Heart left ventricle (tissue), 16 donors: ENCODE data around the gene AFF1. TPM values are rescaled to one million over a fixed set of nuclear protein-coding genes. Genes with fewer than 3 reads are reported as not detected.

Experiments used
- ATAC-seq, 4 donors: fragments of 200-7000 bp; cut with Tn5 transposase; one replicate each; pipeline ENCODE4 v1.9.1; 2020 to 2022; ENCODE audit warnings: moderate library complexity in 4 of 4, mild to moderate bottlenecking in 3 of 4, moderate number of reproducible peaks in 1 of 4
- DNase-seq, 5 donors: peaks; one replicate each; pipeline ENCODE4 v3.0.0-alpha.2; 2020
- H3K27ac ChIP-seq, 12 donors: fragments of 200-600 bp; sonication (generic) in 4 of 12; one replicate each; pipeline versions ENCODE4 v1.5.0 to v1.8.0; 2016 to 2022; ENCODE audit warnings: mild to moderate bottlenecking in 2 of 12
- H3K27me3 ChIP-seq, 9 donors: fragments of 200-600 bp; sonication (generic) in 2 of 9; one replicate each; pipeline versions ENCODE4 v1.5.1 to v1.8.0; 2016 to 2022; ENCODE audit warnings: mild to moderate bottlenecking in 3 of 9
- H3K36me3 ChIP-seq, 9 donors: fragments of 200-600 bp; sonication (generic) in 2 of 9; one replicate each; pipeline versions ENCODE4 v1.5.0 to v1.8.0; 2018 to 2022; ENCODE audit warnings: mild to moderate bottlenecking in 2 of 9
- H3K4me1 ChIP-seq, 12 donors: fragments of 200-600 bp; sonication (generic) in 4 of 12; one replicate each; pipeline versions ENCODE4 v1.5.0 to v1.8.0; 2016 to 2022; ENCODE audit warnings: mild to moderate bottlenecking in 3 of 12
- H3K4me3 ChIP-seq, 12 donors: fragments of 200-600 bp; sonication (generic) in 4 of 12; one replicate each; pipeline versions ENCODE4 v1.5.0 to v1.8.0; 2017 to 2022; ENCODE audit warnings: mild to moderate bottlenecking in 9 of 12, moderate library complexity in 4 of 12
- H3K9me3 ChIP-seq, 12 donors: fragments of 200-600 bp; sonication (generic) in 4 of 12; one replicate each; pipeline versions ENCODE4 v1.5.0 to v1.8.0; 2016 to 2022; ENCODE audit warnings: mild to moderate bottlenecking in 1 of 12
- POLR2A ChIP-seq, 2 donors: fragments of 450-650 bp; IDR thresholded peaks; one replicate each; pipeline ENCODE4 v1.6.1; 2017; ENCODE audit warnings: antibody characterized with exemption in 2 of 2, mild to moderate bottlenecking in 2 of 2, moderate library complexity in 2 of 2
- WGBS, 4 donors: extraction: QIAGEN DNeasy Blood & Tissue Kit in 2 of 4; methylation state at CpG; one replicate each; pipeline versions ENCODE4 v1.1.5 to v1.1.7; 2013 to 2018; 5-methylcytosine and 5-hydroxymethylcytosine counted together
- intact Hi-C, 10 donors: fragments of 100-400 bp; cut with DNase I; formaldehyde crosslinking; loops; one replicate each; pipeline versions ENCODE4 v1.11.1 to v1.14.2; 2022
- polyA plus RNA-seq, 2 donors: library from polyadenylated mRNA; stranded (reverse); fragments of 200-250 nt; gene quantifications; one replicate each; pipeline ENCODE4 v1.2.3, GENCODE V29; 2013
- total RNA-seq, 9 donors: library from RNA; depleted of rRNA in 2 of 9; stranded (reverse); fragments of >200 nt in 2 of 9; fragmentation: NEBNext Ultra II Directional in 3 of 9; extraction: Animal tissue kit (Norgen Biotek cat#: 25700) in 3 of 9; gene quantifications; one replicate each; pipeline versions ENCODE4 v1.1.0 to v1.2.4, GENCODE V29; 2016 to 2023
- TF ChIP-seq, protein P1 (sequence below), 12 donors: fragments of 200-600 bp; sonication (generic) in 4 of 12; IDR thresholded peaks; one replicate each; pipeline versions ENCODE4 v1.5.0 to v1.8.0; 2018 to 2022; ENCODE audit warnings: antibody characterized with exemption in 12 of 12, mild to moderate bottlenecking in 5 of 12
- donor health status: ischemic (EF 13 %, LVEDD 7.1; RV severe dilation, severe dysfunction).
- donor health status: healthy with polysubstance abuse.
- donor health status: DM: no; HTN: yes; CAD: no.
- donor health status: DM: no; HTN: no; CAD: no.
- donor health status: ischemic (EF 25% LVEDD 6.9; RV normal size, moderate dysfunction).
- donor health status: ischemic (EF 25% LVEDD 5.7; RV mildly dilated, moderate dysfunction).
- donor health status: healthy.
- donor health status: DM: yes; HTN: yes; CAD: no.
- donor health status: ischemic (EF 35%, LVEDD 5.7; RV mildly dilated, moderate dysfunction).
- donor health status: nonischemic (EF 11% LVEDD 7.7; RV severe dilation, severe dysfunction).
- donor health status: DM: yes; HTN: yes; CAD: no.
- donor health status: PGD.
- donor health status: ischemic (EF 29% LVEDD 5.4; RV normal size, mild dysfunction).
- donor health status: nonischemic (EF 23%, LVEDD 6.1; RV moderate dilation, normal function).

AFF1 gene
- total and polyA plus RNA-seq, 11 donors, result 51.8 to 96.5 (median 72.8) TPM

DNA sequence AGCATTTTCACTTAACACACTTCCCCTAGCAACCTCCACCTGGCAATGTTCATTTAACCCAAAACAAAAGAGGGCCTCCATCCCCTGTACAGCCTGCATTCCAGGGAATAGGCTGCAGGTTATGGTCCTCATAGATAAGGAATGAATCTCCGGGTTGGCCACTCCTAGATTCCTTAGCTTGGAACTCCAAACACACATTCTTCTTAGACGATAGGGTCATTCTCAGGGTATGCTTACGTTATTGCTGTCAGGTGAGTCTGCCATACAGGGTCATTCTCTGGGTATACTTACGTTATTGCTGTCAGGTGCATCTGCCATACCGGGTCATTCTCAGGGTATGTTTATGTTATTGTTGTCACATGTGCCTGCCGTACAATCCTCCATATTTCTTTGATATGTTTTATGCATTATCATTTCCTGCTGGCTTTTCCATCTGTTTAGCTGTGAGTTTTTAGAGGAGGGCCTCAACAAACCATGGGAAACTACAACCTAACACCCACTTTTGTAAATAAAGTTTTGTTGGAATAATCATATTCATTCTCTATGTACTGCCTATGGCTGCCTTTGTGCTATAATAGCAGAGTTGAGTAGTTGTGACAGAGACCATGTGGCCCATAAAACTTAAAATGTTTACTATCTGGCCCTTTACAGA, 8.2 kb upstream of the AFF1 start:
- TF ChIP-seq POLR2A (IDR thresholded peaks at IDR 0.05), result no peak
- TF ChIP-seq, protein P1, sequence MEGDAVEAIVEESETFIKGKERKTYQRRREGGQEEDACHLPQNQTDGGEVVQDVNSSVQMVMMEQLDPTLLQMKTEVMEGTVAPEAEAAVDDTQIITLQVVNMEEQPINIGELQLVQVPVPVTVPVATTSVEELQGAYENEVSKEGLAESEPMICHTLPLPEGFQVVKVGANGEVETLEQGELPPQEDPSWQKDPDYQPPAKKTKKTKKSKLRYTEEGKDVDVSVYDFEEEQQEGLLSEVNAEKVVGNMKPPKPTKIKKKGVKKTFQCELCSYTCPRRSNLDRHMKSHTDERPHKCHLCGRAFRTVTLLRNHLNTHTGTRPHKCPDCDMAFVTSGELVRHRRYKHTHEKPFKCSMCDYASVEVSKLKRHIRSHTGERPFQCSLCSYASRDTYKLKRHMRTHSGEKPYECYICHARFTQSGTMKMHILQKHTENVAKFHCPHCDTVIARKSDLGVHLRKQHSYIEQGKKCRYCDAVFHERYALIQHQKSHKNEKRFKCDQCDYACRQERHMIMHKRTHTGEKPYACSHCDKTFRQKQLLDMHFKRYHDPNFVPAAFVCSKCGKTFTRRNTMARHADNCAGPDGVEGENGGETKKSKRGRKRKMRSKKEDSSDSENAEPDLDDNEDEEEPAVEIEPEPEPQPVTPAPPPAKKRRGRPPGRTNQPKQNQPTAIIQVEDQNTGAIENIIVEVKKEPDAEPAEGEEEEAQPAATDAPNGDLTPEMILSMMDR (IDR thresholded peaks at IDR 0.05), result no peak
- Histone ChIP-seq H3K27me3 (no peaks in the 10 kb centered on the region), H3K27ac (no peak overlapping the region), H3K4me3 (no peak overlapping the region), H3K4me1 (peaks cover 0 to 44% (median 0%) of the 10 kb centered on the region in 12 donors), H3K9me3 (no peaks in the 10 kb centered on the region), H3K36me3 (peaks cover 0 to 40% (median 15%) of the 10 kb centered on the region in 9 donors)
- WGBS, 4 donors, result 84 to 89% (median 88%) methylated on average over 6 of the region's 6 CpGs
- intact Hi-C loops, result loop anchor here in 4 of 10 donors (5.0 to 10.0 kb wide), 4 partner anchors 76 to 298 kb away; partner anchors contain the start of gene KLHL8 (in 2 of the 4)
- DNase-seq, result no peak
- ATAC-seq, result no peak

DNA sequence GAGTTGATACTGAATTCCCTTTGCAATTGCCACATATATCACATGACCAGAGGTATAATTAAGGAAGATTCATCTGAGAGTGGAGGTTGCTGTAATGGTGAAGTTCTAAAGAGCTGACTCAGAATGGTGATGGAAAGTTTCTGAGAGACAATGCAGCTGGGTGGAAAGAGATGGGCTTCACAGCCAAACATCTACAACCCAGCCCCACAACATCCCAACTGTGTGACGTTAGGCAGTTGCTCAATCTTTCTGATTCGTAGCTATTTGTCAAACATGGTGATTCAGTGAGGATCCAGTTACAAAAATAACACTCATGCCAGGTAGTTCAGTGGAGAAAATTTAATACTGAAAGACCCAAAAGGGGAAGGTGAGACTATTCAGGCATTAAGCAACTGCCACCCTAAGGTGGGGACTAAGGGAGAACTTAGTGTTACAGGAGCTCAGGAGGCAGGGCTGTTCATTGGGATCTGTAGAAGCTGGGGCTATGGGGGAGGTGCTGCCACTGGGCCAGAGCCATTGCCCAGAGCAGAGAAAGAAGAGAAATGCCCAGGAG, 6.9 kb upstream of the AFF1 start:
- Histone ChIP-seq H3K9me3 (no peaks in the 10 kb centered on the region), H3K4me1 (peaks cover 0 to 33% (median 0%) of the 10 kb centered on the region in 12 donors), H3K4me3 (no peak overlapping the region), H3K36me3 (peaks cover 0 to 46% (median 16%) of the 10 kb centered on the region in 9 donors), H3K27me3 (no peaks in the 10 kb centered on the region), H3K27ac (peak overlapping the region in 3 of 12 donors; percentile 34 to 63 (median 55))
- intact Hi-C loops, result loop anchor here in 4 of 10 donors (5.0 to 10.0 kb wide), 4 partner anchors 74 to 297 kb away; partner anchors contain the start of gene KLHL8 (in 2 of the 4)
- no peak for TF ChIP-seq POLR2A (IDR thresholded peaks at IDR 0.05)
- TF ChIP-seq, protein P1 (IDR thresholded peaks at IDR 0.05), result no peak
- DNase-seq (peak in 1 of 5 donors; percentile 38), ATAC-seq (peak in 3 of 4 donors; percentile 63 to 87 (median 73))
- 43 to 78% (median 58%) methylated on average over 2 of the region's 2 CpGs for WGBS, 4 donors

- no peak overlapping the region for H3K4me3 ChIP-seq
- DNase-seq (no peak), ATAC-seq (no peak)
- peak overlapping the region in 3 of 12 donors; percentile 34 to 63 (median 55) for H3K27ac ChIP-seq
- H3K9me3 ChIP-seq, result no peaks in the 10 kb centered on the region
- WGBS, 4 donors, result 91 to 92% (median 91%) methylated on average over 10 of the region's 10 CpGs
- H3K27me3 ChIP-seq, result no peaks in the 10 kb centered on the region
- no peak for TF ChIP-seq POLR2A (IDR thresholded peaks at IDR 0.05)
- TF ChIP-seq, protein P1 (IDR thresholded peaks at IDR 0.05), result no peak
- peaks cover 0 to 46% (median 16%) of the 10 kb centered on the region in 9 donors for H3K36me3 ChIP-seq
- peaks cover 0 to 38% (median 5%) of the 10 kb centered on the region in 12 donors for H3K4me1 ChIP-seq
- intact Hi-C loops, result loop anchor here in 4 of 10 donors (5.0 to 10.0 kb wide), 4 partner anchors 74 to 296 kb away; partner anchors contain the start of gene KLHL8 (in 2 of the 4)
Observed at GRCh38 chr4:86928400-86929255, 6.2 kb upstream of the AFF1 start.
